Measurements from ENCODE around the gene PPIB.

PPIB gene

DNA sequence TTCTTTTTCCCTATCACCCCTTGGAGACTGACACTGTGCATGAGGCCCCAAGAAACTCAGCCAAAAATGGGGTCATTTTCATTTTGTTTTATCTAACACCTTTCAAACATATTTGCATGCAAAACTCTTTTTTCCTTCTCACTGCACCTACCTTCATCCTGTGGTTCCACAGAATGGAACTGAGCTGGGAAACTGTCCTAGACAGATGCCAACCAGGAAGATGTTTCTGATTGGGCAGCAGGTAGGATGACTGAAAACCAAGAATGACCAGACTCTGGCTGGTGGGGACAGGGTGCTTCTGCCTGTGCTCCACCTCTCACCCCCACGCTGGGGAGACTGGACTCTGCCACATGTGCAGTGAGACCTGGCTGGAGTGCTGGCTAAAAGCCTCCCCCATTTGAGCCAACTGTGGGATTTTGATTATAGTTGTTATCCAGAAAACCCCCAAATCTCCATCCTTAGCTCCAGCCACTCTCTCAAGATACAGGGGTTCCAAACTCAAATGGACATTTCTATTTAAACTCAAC lies 5.2 kb downstream of the PPIB start:
- no peak for DNase-seq

- no peak for DNase-seq
Measured at GRCh38 chr15:64156652-64157331, 6.0 kb downstream of the PPIB start.

DNA sequence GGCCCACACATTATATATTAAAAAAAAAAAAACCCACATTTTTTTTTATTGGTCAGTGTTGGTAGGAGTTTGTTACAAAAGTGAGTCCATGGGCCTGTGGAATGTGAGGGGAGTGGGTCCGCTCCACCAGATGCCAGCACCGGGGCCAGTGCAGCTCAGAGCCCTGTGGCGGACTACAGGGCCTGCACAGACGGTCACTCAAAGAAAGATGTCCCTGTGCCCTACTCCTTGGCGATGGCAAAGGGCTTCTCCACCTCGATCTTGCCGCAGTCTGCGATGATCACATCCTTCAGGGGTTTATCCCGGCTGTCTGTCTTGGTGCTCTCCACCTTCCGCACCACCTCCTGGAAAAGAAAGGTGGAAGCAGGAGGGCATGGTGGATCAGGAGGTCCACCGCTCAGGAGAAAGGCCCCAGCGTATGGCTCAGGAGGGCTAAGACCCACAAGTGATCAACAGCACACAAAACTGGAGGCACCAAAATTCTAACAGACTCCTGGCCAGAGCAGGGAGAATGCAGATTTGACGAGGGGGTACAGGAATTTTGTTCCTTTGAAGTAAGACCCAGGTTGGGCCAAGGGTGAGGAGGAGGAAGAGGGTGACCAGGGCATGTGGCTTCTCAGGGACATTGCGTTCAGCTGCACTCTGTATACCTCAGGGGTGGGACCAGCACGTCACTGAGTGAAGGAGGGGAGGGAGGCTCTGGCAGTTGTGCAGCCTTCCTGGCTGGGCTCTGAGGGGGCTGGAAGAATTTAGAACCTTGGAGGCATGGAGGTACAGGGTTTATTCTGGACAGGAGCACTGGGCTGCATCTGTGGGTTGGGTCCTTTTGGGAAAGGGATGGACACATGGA lies 6.8 kb downstream of the PPIB start:
- DNase-seq = no peak

DNA sequence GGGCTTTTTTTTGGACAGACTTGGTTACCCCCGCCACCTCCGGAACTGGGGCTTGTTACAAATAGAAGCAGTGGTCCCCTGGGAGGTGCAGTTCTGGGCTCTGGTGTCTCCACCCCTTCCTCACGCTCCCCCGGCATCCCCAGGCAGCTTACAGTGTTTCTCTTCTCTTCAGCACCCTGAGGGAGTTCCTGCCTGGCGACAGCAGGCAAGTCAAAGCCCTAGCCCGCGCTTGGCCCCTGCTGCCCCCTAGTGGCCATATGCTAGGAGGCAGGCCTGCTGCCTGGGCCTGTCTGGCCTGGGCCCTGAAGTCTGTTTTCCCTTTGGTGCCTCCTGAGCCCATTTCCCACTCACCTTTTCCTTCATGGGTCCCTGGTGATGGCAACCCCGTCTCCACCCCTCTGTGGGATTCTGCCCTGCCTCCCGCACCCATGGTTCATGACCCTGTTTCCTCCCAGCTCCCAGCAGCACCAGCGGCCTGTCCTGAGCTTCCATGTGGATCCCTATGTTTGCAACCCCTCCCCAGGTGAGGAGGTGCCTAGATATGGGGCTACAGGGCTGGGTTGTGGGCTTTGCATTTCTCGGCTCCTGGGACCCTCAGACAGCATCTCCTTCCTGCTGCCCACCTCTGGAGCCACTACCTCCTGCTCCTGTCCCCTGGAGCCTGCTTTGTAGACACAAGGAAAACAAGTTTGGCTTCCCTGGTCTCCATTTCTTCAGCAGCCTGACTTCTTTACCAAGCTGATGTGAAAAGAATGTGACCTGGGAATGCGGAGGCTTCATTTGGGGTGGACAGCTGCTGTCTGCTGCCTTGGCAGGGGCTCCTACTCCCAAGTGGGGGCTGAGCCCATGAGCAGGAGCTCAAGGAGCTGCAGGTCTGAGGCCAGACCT lies 9.1 kb downstream of the PPIB start:
- DNase-seq = peak; percentile 90

DNA sequence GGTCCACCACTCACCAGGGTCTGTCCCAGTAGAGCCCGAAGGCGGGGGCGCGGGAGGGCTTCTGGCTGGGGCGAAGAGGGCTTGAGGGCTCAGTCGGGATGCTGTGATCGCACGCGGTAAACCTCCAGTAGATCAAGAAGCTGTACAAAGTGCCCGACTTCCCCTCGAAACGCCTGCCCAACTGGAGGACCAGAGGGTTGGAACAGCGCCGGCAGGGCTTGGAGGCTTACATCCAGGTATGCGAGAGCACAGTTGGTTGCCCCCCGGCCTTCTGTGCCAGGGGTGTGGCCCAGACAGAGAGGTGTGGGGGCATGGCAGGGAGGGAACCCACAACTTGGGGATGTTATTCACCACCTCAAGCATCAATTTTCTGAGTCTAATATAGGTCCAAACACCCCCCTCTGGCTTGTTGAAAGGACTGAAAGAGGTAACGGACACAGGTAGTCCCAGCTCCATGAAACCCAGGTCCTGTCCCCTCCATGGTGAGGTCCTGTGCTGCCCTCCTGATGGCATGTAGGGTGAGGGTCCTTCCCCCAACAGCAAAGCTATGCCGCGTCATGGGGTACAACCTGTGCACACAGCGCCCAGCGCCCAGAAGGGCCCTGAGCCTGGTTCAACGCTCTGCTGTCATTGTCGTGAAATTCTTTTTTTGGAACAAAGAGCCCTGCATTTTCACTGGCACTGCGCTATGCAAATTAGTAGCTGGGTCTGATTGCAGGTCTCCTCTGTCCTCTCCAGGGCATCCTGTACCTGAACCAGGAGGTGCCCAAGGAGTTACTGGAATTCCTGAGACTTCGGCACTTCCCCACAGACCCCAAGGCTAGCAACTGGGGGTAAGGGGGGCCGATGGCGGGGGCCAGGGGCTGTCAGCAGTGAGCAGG lies 10.1 kb downstream of the PPIB start:
- peak; percentile 68 for DNase-seq

DNA sequence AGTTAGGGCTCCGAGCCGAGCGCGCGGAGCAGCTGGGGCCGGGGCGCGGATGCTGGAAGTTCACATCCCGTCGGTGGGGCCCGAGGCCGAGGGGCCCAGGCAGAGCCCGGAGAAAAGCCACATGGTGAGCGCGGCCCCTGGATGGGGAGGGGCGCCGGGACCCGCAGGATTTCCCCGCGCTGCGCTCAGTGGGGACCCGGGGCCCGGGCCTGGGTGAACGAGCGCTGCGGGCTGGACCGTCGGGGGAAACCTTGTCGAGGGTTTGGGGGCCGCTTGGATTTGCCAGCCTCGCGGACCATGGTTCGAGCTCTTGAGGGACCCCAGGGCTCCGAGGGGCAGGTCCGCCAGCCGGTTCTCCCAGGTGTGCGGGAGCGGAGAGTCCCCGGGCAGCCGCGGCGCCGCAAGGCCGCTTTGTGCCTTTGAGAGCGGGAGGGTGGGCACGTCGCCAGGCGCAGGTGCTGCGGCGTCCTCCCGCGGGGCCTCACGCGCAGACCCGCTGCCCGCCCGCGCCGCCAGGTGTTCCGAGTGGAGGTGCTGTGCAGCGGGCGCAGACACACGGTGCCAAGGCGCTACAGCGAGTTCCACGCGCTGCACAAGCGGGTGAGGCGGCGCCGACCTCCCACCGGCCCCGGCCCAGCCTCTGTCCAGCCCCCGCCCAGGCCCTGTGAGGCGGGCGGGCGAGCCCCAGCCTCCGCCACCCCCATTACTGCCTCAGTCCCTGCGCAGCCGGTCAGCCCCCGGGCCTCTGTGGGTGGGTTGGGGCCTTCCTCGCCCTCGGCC lies 10.9 kb downstream of the PPIB start, which contains the start of gene SNX22:
Gene SNX22, plus strand, starts transcription at position 5 of the 780 bp plus-strand sequence. Its CDS starts 45 bp downstream, at position 50.
- DNase-seq = peak; percentile 61

DNA sequence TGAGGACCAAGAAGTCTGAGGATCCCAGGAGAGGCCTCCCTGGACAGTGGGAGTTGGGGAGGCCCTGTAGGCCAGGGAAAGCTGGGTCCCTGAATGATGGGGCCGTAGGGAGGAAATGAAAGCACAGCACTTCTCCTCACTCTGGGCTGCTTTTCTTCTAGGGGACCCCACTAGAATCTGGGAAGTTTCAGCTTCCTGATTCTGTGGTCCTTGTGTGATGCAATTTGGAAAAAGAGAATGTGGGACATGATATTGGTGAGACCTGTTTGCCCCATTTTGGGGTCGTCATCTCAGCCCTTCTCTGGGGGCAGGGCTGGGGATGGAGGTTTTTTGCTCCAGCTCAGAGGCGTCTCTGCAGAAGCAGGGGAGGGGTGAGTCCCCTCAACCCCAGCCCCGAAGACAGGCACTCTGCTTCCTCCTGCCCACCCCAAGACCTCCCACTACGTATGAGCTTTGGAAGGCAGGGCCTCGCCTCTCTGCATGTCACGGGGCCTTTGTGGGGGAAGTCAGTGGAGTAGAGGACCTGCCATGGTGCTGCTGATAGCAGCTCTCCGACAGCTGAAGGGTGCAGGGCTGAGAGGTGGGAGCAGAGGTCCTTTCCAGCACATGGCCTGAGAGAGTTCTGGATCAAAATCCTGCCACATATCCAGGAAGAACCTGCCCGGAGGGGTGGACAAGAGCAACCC lies 12.8 kb downstream of the PPIB start:
- DNase-seq = no peak

DNA sequence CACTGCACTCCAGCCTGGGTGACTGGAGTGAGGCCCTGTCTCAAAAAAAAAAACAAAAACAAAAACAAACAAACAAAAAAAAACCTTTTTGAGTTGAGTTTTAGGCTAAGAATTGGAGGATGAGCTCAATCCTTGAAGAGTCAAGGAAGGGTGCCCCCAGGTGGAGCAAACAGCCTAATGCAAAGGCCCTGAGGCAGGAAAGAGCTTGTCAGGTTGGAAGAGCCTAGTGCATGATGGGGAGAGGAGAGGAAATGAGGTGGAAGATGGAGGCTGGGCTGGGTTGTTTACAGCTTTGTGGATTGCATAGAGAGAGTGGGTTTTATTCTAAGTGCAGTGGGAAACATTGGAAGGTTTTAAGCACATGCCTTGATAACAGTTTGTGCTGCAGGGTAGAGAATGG lies 13.4 kb downstream of the PPIB start:
- DNase-seq = peak; percentile 15

DNA sequence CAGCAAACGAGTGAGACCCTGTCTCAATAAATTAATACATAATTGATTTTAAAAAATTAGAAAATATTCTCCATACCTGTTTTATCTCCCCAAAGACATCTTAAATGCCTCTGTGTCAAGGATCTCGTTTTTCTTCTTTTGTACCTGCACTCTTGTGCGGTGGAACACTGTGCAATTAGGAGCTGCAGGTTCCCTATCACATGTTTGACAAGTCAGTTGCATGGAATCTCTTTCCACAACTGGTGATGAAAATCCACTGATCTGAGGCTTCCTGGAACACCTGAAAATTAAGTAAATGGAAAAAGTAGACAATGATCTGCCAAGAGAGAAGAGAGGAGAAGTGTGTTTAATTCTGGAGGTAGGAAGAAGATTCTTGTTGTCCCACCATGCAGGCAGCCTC lies 14.2 kb downstream of the PPIB start:
- no peak for DNase-seq

- no peak for DNase-seq
Measured at GRCh38 chr15:64148168-64148567, 14.7 kb downstream of the PPIB start.

GRCh38 chr15:64146885-64147681 lies 15.7 kb downstream of the PPIB start:
- DNase-seq = no peak

GRCh38 chr15:64146520-64146884 lies 16.3 kb downstream of the PPIB start:
- no peak for DNase-seq

- no peak for DNase-seq
Measured at GRCh38 chr15:64146041-64146440, 16.8 kb downstream of the PPIB start.

- no peak for DNase-seq
Measured at GRCh38 chr15:64144565-64145281, 18.1 kb downstream of the PPIB start.

GRCh38 chr15:64144192-64144564 lies 18.6 kb downstream of the PPIB start:
- no peak for DNase-seq

DNA sequence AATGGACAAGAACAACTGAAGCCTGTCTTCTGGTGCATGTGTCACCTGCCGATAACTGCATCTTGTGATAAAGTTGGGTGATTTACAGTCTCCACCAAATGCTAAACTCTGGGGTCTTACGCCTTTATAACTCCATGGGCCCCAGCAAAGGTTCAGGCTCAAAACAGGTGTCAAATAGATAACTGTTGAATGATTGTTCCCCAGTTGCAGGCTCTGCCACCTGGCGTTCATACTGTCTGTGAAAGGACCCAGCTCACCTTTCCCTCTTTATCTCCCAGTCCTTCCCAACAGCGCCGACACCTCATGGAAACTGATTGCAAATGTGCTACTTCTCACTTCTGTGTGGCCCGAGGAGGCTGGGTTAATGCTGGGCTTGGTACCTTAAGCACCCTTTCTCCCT lies 19.5 kb downstream of the PPIB start:
- DNase-seq = no peak

- no peak for DNase-seq
Measured at GRCh38 chr15:64141798-64142512, 20.9 kb downstream of the PPIB start.

DNA sequence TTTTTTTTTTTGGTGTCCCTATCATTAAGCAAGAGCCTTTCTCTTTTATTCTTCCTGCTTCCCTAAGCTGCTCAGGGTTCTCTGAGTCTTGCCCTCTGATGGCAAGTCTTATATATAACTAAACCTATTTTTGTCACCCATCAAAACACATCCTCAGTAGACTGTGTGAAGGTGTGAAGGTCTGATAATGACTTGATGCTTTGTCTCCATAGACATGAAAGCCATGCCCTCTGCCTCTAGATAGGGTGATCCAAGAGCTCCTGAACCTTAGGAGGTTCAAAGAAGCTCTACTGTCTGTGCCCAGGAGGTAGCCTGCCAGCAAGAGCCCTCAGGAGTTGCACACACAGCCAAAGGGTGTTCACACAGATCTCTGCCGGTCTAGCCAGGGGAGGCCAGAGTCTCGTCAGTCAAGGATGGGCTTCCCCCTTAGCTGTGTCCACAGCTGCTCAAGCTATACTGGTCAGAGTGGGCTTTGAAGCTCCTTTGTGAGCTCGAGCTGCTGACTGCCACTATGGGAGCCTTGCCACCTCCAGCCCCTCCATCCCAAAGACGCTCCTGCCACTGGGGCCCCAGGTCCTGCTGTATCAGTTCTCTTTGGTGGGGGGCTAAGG lies 24.4 kb downstream of the PPIB start:
- no peak for DNase-seq
